ENCODE measurements around the gene KCND2. TPM values are rescaled to one million over a fixed set of nuclear protein-coding genes. Genes with fewer than 3 reads are reported as not detected.
"Not testable (repeated sequence)": the region's sequence is repeated elsewhere in the genome, so short reads cannot be mapped to it uniquely, and the experiment has no call there.

KCND2 gene
- total RNA-seq, 1 experiment from 2014 or later, result not detected

DNA sequence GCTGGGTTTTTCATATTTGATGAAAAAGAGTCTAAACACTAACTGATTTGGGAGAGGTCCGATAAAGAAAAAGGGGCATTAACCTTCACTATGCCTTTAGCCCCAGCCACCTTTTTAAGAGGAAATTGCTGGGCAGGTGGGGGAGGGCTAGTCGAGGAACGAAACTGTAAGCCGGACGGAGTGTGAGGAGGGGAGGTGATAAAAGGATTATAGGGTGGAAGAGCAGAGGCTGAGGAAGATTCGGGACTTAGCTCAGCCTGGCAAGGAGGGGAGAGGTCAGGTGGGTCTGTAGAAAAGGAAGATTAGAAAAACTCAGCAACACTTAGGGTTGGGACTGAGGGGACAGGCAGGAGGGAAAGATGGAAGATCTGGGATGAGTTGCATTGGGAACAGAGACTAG is 508.0 kb downstream of the KCND2 start:
- Mint-ChIP-seq H3K4me1 (ENCODE audit: low read depth, unreplicated experiment) (no peaks in the 10 kb centered on the region), H3K27ac (ENCODE audit: unreplicated experiment) (no peak overlapping the region), H3K9me3 (ENCODE audit: unreplicated experiment) (no peaks in the 10 kb centered on the region), H3K27me3 (ENCODE audit: insufficient read depth, unreplicated experiment) (peaks cover 1% of the 10 kb centered on the region), H3K36me3 (ENCODE audit: insufficient read depth, unreplicated experiment) (no peaks in the 10 kb centered on the region), H3K4me3 (ENCODE audit: unreplicated experiment) (no peak overlapping the region)
- DNase-seq, result no peak
- Histone ChIP-seq H3K36me3 (ENCODE audit: control insufficient read depth, insufficient read depth, low read length) (no peaks in the 10 kb centered on the region), H3K4me1 (no peaks in the 10 kb centered on the region), H3K27me3 (replicated peaks; ENCODE audit: control insufficient read depth, insufficient read depth, low read length) (no peaks in the 10 kb centered on the region), H3K4me3 (ENCODE audit: low read depth, low read length) (no peak overlapping the region), H3K9me3 (no peaks in the 10 kb centered on the region)
- TF ChIP-seq, protein P1, sequence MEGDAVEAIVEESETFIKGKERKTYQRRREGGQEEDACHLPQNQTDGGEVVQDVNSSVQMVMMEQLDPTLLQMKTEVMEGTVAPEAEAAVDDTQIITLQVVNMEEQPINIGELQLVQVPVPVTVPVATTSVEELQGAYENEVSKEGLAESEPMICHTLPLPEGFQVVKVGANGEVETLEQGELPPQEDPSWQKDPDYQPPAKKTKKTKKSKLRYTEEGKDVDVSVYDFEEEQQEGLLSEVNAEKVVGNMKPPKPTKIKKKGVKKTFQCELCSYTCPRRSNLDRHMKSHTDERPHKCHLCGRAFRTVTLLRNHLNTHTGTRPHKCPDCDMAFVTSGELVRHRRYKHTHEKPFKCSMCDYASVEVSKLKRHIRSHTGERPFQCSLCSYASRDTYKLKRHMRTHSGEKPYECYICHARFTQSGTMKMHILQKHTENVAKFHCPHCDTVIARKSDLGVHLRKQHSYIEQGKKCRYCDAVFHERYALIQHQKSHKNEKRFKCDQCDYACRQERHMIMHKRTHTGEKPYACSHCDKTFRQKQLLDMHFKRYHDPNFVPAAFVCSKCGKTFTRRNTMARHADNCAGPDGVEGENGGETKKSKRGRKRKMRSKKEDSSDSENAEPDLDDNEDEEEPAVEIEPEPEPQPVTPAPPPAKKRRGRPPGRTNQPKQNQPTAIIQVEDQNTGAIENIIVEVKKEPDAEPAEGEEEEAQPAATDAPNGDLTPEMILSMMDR (IDR thresholded peaks at IDR 0.05; ENCODE audit: insufficient read depth in 1 of 2, low read depth in 1 of 2, low read length in 1 of 2, severe bottlenecking in 1 of 2, unreplicated experiment in 1 of 2), result no peak
- ChIA-PET POLR2A (no interaction called here), CTCF (no interaction called here)
- BruUV-seq (replicated peaks), result no TSS peak
- intact Hi-C loops (cut with micrococcal nuclease; ENCODE audit: unreplicated experiment), result no loop called here

- H3K36me3 ChIP-seq (ENCODE audit: control insufficient read depth, insufficient read depth, low read length); H3K9me3 Mint-ChIP-seq (ENCODE audit: unreplicated experiment); H3K27ac Mint-ChIP-seq (ENCODE audit: unreplicated experiment); H3K36me3 Mint-ChIP-seq (ENCODE audit: insufficient read depth, unreplicated experiment); H3K27me3 ChIP-seq (replicated peaks; ENCODE audit: control insufficient read depth, insufficient read depth, low read length); H3K4me1 ChIP-seq; H3K9me3 ChIP-seq; H3K4me3 ChIP-seq (ENCODE audit: low read depth, low read length); intact Hi-C loops (cut with micrococcal nuclease; ENCODE audit: unreplicated experiment); DNase-seq; H3K27me3 Mint-ChIP-seq (ENCODE audit: insufficient read depth, unreplicated experiment); CTCF ChIA-PET; POLR2A ChIA-PET; BruUV-seq (replicated peaks); H3K4me1 Mint-ChIP-seq (ENCODE audit: low read depth, unreplicated experiment); H3K4me3 Mint-ChIP-seq (ENCODE audit: unreplicated experiment): not testable (repeated sequence)
These were observed 508.9 kb downstream of the KCND2 start for GRCh38 chr7:120781924-120782323.

GRCh38 chr7:120783273-120783672 is 510.3 kb downstream of the KCND2 start:
- ChIA-PET CTCF (interaction anchor here (0.7 kb wide), 1 partner anchor 325 kb away, joined by 4 read pairs; no protein-coding TSS in a partner anchor), POLR2A (no interaction called here)
- intact Hi-C loops (cut with micrococcal nuclease; ENCODE audit: unreplicated experiment), result no loop called here
- Histone ChIP-seq H3K36me3 (ENCODE audit: control insufficient read depth, insufficient read depth, low read length) (no peaks in the 10 kb centered on the region), H3K9me3 (no peaks in the 10 kb centered on the region), H3K4me1 (no peaks in the 10 kb centered on the region), H3K4me3 (ENCODE audit: low read depth, low read length) (no peak overlapping the region), H3K27me3 (replicated peaks; ENCODE audit: control insufficient read depth, insufficient read depth, low read length) (no peaks in the 10 kb centered on the region)
- Mint-ChIP-seq H3K9me3 (ENCODE audit: unreplicated experiment) (no peaks in the 10 kb centered on the region), H3K27ac (ENCODE audit: unreplicated experiment) (no peak overlapping the region), H3K27me3 (ENCODE audit: insufficient read depth, unreplicated experiment) (peaks cover 3% of the 10 kb centered on the region), H3K4me3 (ENCODE audit: unreplicated experiment) (no peak overlapping the region), H3K36me3 (ENCODE audit: insufficient read depth, unreplicated experiment) (no peaks in the 10 kb centered on the region), H3K4me1 (ENCODE audit: low read depth, unreplicated experiment) (no peaks in the 10 kb centered on the region)
- BruUV-seq (replicated peaks), result no TSS peak
- TF ChIP-seq, protein P1 (IDR thresholded peaks at IDR 0.05; ENCODE audit: insufficient read depth in 1 of 2, low read depth in 1 of 2, low read length in 1 of 2, severe bottlenecking in 1 of 2, unreplicated experiment in 1 of 2), result no peak
- no peak for DNase-seq

DNA sequence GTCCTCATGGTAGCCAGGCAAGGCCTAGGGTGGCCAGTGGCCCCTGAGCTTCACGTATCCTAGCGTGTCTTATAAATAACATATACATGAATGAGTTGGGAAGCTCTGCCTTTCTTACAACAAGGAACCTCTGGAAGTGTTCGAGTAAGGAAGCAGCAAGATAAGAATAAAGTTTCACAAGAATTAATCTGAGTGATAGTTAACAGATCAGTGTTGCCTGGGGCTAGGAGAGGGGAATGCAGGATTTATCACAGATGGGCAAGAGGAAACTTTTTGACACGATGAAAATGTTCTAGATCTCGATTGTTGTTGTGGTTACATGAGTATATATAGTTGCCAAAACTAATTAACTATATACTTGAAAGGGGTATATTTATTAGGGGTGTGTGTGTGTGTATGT is 510.7 kb downstream of the KCND2 start:
- no TSS peak for BruUV-seq (replicated peaks)
- H3K4me1 Mint-ChIP-seq (ENCODE audit: low read depth, unreplicated experiment), result no peaks in the 10 kb centered on the region
- H3K9me3 Mint-ChIP-seq (ENCODE audit: unreplicated experiment), result no peaks in the 10 kb centered on the region
- CTCF ChIA-PET, result interaction anchor here (0.7 kb wide), 1 partner anchor 324 kb away, joined by 4 read pairs; no protein-coding TSS in a partner anchor
- no peak overlapping the region for H3K4me3 ChIP-seq (ENCODE audit: low read depth, low read length)
- H3K36me3 Mint-ChIP-seq (ENCODE audit: insufficient read depth, unreplicated experiment), result no peaks in the 10 kb centered on the region
- no peaks in the 10 kb centered on the region for H3K4me1 ChIP-seq
- no peak overlapping the region for H3K27ac Mint-ChIP-seq (ENCODE audit: unreplicated experiment)
- POLR2A ChIA-PET, result no interaction called here
- H3K36me3 ChIP-seq (ENCODE audit: control insufficient read depth, insufficient read depth, low read length), result no peaks in the 10 kb centered on the region
- intact Hi-C loops (cut with micrococcal nuclease; ENCODE audit: unreplicated experiment), result no loop called here
- no peaks in the 10 kb centered on the region for H3K27me3 ChIP-seq (replicated peaks; ENCODE audit: control insufficient read depth, insufficient read depth, low read length)
- peaks cover 3% of the 10 kb centered on the region for H3K27me3 Mint-ChIP-seq (ENCODE audit: insufficient read depth, unreplicated experiment)
- no peak for DNase-seq
- no peaks in the 10 kb centered on the region for H3K9me3 ChIP-seq
- TF ChIP-seq, protein P1 (IDR thresholded peaks at IDR 0.05; ENCODE audit: insufficient read depth in 1 of 2, low read depth in 1 of 2, low read length in 1 of 2, severe bottlenecking in 1 of 2, unreplicated experiment in 1 of 2), result no peak
- H3K4me3 Mint-ChIP-seq (ENCODE audit: unreplicated experiment), result no peak overlapping the region
